Suprapubic skin (tissue), 4 donors: ENCODE results near the gene ZMYND11. TPM values are rescaled to one million over a fixed set of nuclear protein-coding genes. Genes with fewer than 3 reads are reported as not detected.

Source experiments
- DNase-seq, 2 donors: peaks; one replicate each; pipeline ENCODE4 v3.0.0-alpha.2; 2019; ENCODE audit warnings: low spot score in 2 of 2
- H3K27ac ChIP-seq: fragments of 200-600 bp; sonication (generic); one replicate; pipeline ENCODE4 v1.5.1; 2019
- H3K27me3 ChIP-seq: fragments of 200-600 bp; sonication (generic); one replicate; pipeline ENCODE4 v1.5.1; 2019
- H3K36me3 ChIP-seq: fragments of 200-600 bp; sonication (generic); one replicate; pipeline ENCODE4 v1.5.1; 2019
- H3K4me1 ChIP-seq: fragments of 200-600 bp; sonication (generic); one replicate; pipeline ENCODE4 v1.5.1; 2019
- H3K4me3 ChIP-seq: fragments of 200-600 bp; sonication (generic); one replicate; pipeline ENCODE4 v1.5.1; 2019; ENCODE audit warnings: mild to moderate bottlenecking
- H3K9me3 ChIP-seq: fragments of 200-600 bp; sonication (generic); one replicate; pipeline ENCODE4 v1.5.1; 2019
- CTCF ChIP-seq, 2 donors: fragments of 200-600 bp in 1 of 2; fragments of 450-650 bp in 1 of 2; sonication (generic) in 1 of 2; IDR thresholded peaks; one replicate each; pipeline ENCODE4 v1.5.1; 2016 to 2019; ENCODE audit warnings: antibody characterized with exemption in 2 of 2, mild to moderate bottlenecking in 1 of 2, moderate library complexity in 1 of 2
- EP300 ChIP-seq: sonication (generic); formaldehyde crosslinking; IDR thresholded peaks from one replicate; pipeline ENCODE4 v1.6.1; 2017; ENCODE audit warnings: antibody characterized with exemption
- POLR2A ChIP-seq, 2 donors: fragments of 450-650 bp; IDR thresholded peaks; one replicate each; pipeline ENCODE4 v1.6.1; 2017; ENCODE audit warnings: antibody characterized with exemption in 2 of 2, mild to moderate bottlenecking in 2 of 2, moderate library complexity in 2 of 2
- POLR2AphosphoS5 ChIP-seq, 3 donors: sonication (generic); formaldehyde crosslinking; IDR thresholded peaks; one replicate each; pipeline ENCODE4 v1.6.1; 2017; ENCODE audit warnings: antibody characterized with exemption in 3 of 3
- WGBS: methylation state at CpG from one replicate; pipeline ENCODE4 v1.1.5; 2018; 5-methylcytosine and 5-hydroxymethylcytosine counted together
- total RNA-seq, 4 donors: library from RNA; depleted of rRNA; stranded (reverse); fragments of >200 nt; gene quantifications; one replicate each; pipeline ENCODE4 v1.1.0, GENCODE V29; 2016

ZMYND11 gene
- total RNA-seq, 4 donors from 2014 or later = 35.4 to 66.6 (median 53.1) TPM

DNA sequence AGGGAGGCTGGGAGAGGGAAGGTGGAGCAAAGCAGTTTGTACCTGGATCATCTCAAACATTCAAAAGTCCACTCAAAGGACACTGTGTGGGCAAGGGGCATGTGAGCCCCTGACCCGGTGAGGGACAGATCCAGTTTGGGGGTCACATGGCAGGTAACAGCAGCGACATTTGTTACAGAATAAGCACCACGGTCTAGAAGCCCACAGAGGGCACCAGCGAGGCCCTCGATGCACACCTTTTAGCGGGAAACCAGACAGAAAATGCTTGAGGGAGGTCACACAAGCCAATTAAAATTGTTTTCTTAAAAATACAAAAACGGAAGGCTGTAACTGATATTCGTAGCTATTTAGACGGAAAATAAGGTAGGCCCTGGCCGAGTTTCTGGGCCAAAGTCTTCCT, 144.4 kb downstream of the ZMYND11 start:
- Histone ChIP-seq H3K4me1 (no peaks in the 10 kb centered on the region), H3K4me3 (no peak overlapping the region), H3K36me3 (peaks cover 60% of the 10 kb centered on the region), H3K9me3 (no peaks in the 10 kb centered on the region), H3K27me3 (no peaks in the 10 kb centered on the region), H3K27ac (no peak overlapping the region)
- 93% methylated on average over 10 of the region's 10 CpGs for WGBS
- DNase-seq = no peak
- TF ChIP-seq POLR2AphosphoS5 (IDR thresholded peaks at IDR 0.05) = no peak
- no peak for TF ChIP-seq EP300
- no peak for TF ChIP-seq CTCF (IDR thresholded peaks at IDR 0.05)

GRCh38 chr10:282294-283139, 147.3 kb downstream of the ZMYND11 start:
- no peaks in the 10 kb centered on the region for H3K9me3 ChIP-seq
- H3K4me1 ChIP-seq = no peaks in the 10 kb centered on the region
- no peak overlapping the region for H3K4me3 ChIP-seq
- DNase-seq = no peak
- H3K36me3 ChIP-seq = peaks cover 64% of the 10 kb centered on the region
- H3K27me3 ChIP-seq = no peaks in the 10 kb centered on the region
- 91% methylated on average over 2 of the region's 7 CpGs for WGBS
- H3K27ac ChIP-seq = no peak overlapping the region
- TF ChIP-seq POLR2A (IDR thresholded peaks at IDR 0.05) = no peak
- no peak for TF ChIP-seq POLR2AphosphoS5 (IDR thresholded peaks at IDR 0.05)
- TF ChIP-seq CTCF (IDR thresholded peaks at IDR 0.05) = no peak
- TF ChIP-seq EP300 = no peak

DNA sequence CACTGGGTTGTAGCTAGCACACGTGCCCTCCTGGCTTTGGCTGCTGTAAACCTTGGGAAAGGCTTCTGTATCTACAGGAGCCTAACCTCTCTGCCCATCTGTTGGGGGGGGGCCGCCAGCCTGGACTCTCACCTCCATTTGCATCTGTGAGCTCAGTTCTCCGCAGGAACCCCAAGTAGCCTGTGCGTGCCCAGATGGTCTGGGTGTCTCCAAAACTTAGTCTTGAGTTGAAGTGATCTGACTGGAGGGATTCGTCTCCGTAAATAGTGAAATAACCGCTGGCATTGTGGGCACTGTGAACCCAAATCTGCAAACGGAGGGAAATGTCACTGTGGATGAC, 147.9 kb downstream of the ZMYND11 start:
- peaks cover 62% of the 10 kb centered on the region for H3K36me3 ChIP-seq

GRCh38 chr10:283916-284356, 148.7 kb downstream of the ZMYND11 start:
- WGBS = 90% methylated on average over 7 of the region's 7 CpGs
- Histone ChIP-seq H3K27ac (no peak overlapping the region), H3K4me1 (no peaks in the 10 kb centered on the region), H3K4me3 (no peak overlapping the region), H3K36me3 (peaks cover 61% of the 10 kb centered on the region), H3K27me3 (no peaks in the 10 kb centered on the region), H3K9me3 (no peaks in the 10 kb centered on the region)
- DNase-seq = no peak
- TF ChIP-seq EP300 (no peak), POLR2AphosphoS5 (IDR thresholded peaks at IDR 0.05) (no peak), POLR2A (IDR thresholded peaks at IDR 0.05) (no peak), CTCF (IDR thresholded peaks at IDR 0.05) (no peak)

More for the DNA sequence above, 147.9 kb downstream of the ZMYND11 start:
- no peaks in the 10 kb centered on the region for H3K27me3 ChIP-seq
- TF ChIP-seq POLR2AphosphoS5 (IDR thresholded peaks at IDR 0.05) (no peak), POLR2A (IDR thresholded peaks at IDR 0.05) (no peak), CTCF (IDR thresholded peaks at IDR 0.05) (no peak), EP300 (no peak)
- H3K4me3 ChIP-seq = no peak overlapping the region
- DNase-seq = no peak
- H3K9me3 ChIP-seq = no peaks in the 10 kb centered on the region
- H3K27ac ChIP-seq = no peak overlapping the region
- H3K4me1 ChIP-seq = no peaks in the 10 kb centered on the region
- WGBS = 93% methylated on average over 8 of the region's 8 CpGs

GRCh38 chr10:285216-285615, 150.0 kb downstream of the ZMYND11 start:
- WGBS = 77% methylated on average over 15 of the region's 15 CpGs
- Histone ChIP-seq H3K27me3 (no peaks in the 10 kb centered on the region), H3K4me1 (no peaks in the 10 kb centered on the region), H3K27ac (no peak overlapping the region), H3K36me3 (peaks cover 55% of the 10 kb centered on the region), H3K4me3 (no peak overlapping the region), H3K9me3 (no peaks in the 10 kb centered on the region)
- DNase-seq = no peak
- TF ChIP-seq CTCF (IDR thresholded peaks at IDR 0.05) = no peak
- no peak for TF ChIP-seq EP300
- TF ChIP-seq POLR2A (IDR thresholded peaks at IDR 0.05) = no peak
- no peak for TF ChIP-seq POLR2AphosphoS5 (IDR thresholded peaks at IDR 0.05)
